ENCODE data around the gene PLCD3.
A peak's percentile ranks its signal among the peaks of the same experiment; 100 is the strongest.

PLCD3 gene

DNA sequence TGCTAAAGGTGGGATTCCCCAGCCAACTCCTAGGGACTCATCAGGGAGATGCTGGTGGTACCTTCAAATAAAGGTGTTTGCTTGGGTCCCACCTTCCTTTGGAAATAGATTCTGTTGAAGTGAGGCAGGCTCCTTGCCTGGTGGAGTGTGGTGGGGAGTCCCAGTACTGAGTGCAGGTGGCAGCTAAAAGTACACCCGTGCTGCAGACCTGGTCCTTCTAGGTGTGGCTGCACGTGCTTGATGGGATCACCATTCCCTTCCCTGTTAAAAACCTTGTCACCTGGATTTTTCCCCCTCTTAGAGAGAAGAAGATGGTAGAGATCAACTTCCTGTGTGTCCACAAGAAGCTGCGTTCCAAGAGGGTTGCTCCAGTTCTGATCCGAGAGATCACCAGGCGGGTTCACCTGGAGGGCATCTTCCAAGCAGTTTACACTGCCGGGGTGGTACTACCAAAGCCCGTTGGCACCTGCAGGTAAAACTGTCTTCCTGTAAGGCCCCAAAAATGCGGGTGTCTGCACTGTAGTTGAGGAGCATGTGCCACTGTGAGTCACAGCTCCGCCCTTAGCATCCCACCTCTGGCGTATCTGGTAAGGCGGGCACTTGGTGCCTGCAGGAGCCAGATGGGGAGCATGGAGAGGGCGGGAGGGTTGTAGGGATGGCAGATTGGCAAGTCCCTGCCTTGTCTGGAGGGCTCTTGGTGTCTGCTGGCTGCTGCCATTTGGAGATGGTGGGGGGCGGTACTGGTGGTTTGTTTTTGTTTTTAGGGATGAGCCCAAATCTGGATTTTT, 34.0 kb downstream of the PLCD3 start:
- no peaks in the 10 kb centered on the region for H3K4me1 ChIP-seq
- no peaks in the 10 kb centered on the region for H3K27me3 ChIP-seq
- TF ChIP-seq, protein P1, sequence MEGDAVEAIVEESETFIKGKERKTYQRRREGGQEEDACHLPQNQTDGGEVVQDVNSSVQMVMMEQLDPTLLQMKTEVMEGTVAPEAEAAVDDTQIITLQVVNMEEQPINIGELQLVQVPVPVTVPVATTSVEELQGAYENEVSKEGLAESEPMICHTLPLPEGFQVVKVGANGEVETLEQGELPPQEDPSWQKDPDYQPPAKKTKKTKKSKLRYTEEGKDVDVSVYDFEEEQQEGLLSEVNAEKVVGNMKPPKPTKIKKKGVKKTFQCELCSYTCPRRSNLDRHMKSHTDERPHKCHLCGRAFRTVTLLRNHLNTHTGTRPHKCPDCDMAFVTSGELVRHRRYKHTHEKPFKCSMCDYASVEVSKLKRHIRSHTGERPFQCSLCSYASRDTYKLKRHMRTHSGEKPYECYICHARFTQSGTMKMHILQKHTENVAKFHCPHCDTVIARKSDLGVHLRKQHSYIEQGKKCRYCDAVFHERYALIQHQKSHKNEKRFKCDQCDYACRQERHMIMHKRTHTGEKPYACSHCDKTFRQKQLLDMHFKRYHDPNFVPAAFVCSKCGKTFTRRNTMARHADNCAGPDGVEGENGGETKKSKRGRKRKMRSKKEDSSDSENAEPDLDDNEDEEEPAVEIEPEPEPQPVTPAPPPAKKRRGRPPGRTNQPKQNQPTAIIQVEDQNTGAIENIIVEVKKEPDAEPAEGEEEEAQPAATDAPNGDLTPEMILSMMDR (IDR thresholded peaks at IDR 0.05; ENCODE audit: low read depth, low read length), result no peak
- H3K36me3 ChIP-seq, result peaks cover 90% of the 10 kb centered on the region
- no peak overlapping the region for H3K4me3 ChIP-seq (ENCODE audit: low read depth, low read length)
- DNase-seq, result no peak
- H3K9me3 ChIP-seq, result no peaks in the 10 kb centered on the region

DNA sequence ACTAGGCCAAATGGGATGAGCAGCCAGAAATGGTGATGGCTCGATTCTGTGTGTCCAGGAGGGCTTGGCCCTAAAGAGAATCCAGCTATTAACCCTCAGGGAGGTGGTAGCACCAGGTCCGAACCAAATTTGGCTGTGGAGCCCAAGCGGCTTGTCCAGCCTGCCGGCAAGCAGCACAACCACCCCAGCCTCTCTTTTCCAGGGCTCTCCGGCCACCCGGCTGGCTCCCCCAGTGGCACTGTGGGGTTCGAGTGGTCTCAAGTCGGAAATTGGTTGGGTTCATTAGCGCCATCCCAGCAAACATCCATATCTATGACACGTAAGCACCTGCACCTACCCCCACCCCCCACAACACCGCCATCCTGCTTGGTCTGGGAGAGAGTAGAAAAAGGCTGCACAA, 35.4 kb downstream of the PLCD3 start:
- no peaks in the 10 kb centered on the region for H3K27me3 ChIP-seq
- no peaks in the 10 kb centered on the region for H3K4me1 ChIP-seq
- H3K9me3 ChIP-seq, result no peaks in the 10 kb centered on the region
- H3K4me3 ChIP-seq (ENCODE audit: low read depth, low read length), result no peak overlapping the region
- no peak for DNase-seq
- peaks cover 81% of the 10 kb centered on the region for H3K36me3 ChIP-seq
- TF ChIP-seq, protein P1 (IDR thresholded peaks at IDR 0.05; ENCODE audit: low read depth, low read length), result no peak

DNA sequence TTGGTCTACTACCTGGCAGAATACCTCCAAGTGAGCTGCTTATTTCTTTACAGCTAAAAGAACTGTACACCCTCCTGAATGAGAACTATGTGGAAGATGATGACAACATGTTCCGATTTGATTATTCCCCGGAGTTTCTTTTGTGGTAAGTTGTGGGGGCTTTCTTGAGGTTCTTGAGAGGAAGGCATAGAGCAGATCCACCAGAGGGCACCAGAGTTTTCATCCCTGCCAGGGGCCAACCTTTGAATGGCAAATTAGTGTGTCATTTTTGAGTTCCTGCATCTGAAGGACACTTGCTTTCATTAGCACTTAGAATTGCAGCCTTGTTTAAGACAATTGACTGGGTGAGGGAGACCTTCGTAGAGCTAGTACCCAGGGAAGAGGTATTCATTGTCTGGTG, 36.2 kb downstream of the PLCD3 start:
- TF ChIP-seq, protein P1 (IDR thresholded peaks at IDR 0.05; ENCODE audit: low read depth, low read length), result peak; percentile 83
- H3K4me3 ChIP-seq (ENCODE audit: low read depth, low read length), result no peak overlapping the region
- peaks cover 84% of the 10 kb centered on the region for H3K36me3 ChIP-seq
- peak; percentile 49 for DNase-seq
- no peaks in the 10 kb centered on the region for H3K27me3 ChIP-seq
- no peaks in the 10 kb centered on the region for H3K4me1 ChIP-seq
- no peaks in the 10 kb centered on the region for H3K9me3 ChIP-seq

DNA sequence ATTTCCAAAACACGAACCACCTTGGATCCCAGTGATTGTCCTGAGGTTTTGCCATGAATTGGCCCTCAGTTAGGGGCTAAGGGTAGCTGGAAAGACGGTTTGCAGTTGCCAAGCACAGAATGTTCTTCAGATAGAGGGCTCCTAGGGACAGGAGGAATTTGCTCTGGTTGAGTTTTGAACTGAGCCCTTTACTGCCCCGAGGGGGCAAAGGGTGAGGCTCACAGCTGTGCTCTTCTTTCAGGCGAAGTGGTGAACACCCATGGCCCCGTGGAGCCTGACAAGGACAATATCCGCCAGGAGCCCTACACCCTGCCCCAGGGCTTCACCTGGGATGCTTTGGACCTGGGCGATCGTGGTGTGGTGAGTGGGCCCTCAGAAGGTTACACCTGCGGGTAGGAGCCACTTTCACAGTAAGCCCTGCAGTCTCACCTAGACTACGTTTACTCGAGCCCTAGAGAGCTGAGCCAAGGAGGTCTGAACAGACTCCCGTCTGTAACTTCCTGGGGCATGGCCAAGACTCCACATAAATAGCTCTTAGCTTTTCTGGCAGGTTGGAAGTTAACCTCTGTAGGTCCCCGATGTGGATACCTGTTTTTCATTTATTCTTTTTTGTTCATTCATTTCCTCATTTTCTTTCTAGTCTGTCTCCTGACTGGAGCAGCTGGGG, 38.7 kb downstream of the PLCD3 start:
- Histone ChIP-seq H3K4me1 (no peaks in the 10 kb centered on the region), H3K4me3 (ENCODE audit: low read depth, low read length) (no peak overlapping the region), H3K27me3 (no peaks in the 10 kb centered on the region), H3K9me3 (no peaks in the 10 kb centered on the region), H3K36me3 (peaks cover 88% of the 10 kb centered on the region)
- no peak for DNase-seq
- TF ChIP-seq, protein P1 (IDR thresholded peaks at IDR 0.05; ENCODE audit: low read depth, low read length), result no peak

GRCh38 chr17:45092911-45093430, 39.3 kb downstream of the PLCD3 start:
- DNase-seq, result no peak
- TF ChIP-seq, protein P1 (IDR thresholded peaks at IDR 0.05; ENCODE audit: low read depth, low read length), result no peak
- Histone ChIP-seq H3K27me3 (no peaks in the 10 kb centered on the region), H3K4me3 (ENCODE audit: low read depth, low read length) (no peak overlapping the region), H3K4me1 (no peaks in the 10 kb centered on the region), H3K9me3 (no peaks in the 10 kb centered on the region), H3K36me3 (peaks cover 88% of the 10 kb centered on the region)

Measured in BE2C (cell line).